Small intestine (tissue), 7 donors: ENCODE results near the gene ZNF644. TPM values are rescaled to one million over a fixed set of nuclear protein-coding genes. Genes with fewer than 3 reads are reported as not detected.
A peak's percentile ranks its signal among the peaks of the same experiment; 100 is the strongest.
"Not testable (repeated sequence)": the region's sequence is repeated elsewhere in the genome, so short reads cannot be mapped to it uniquely, and the experiment has no call there.

ENCODE experiments used
- DNase-seq, 2 donors: peaks; one replicate each; pipeline versions ENCODE4 v3.0.0 to v3.0.0-alpha.2; 2013
- FAIRE-seq: peaks from 2 replicates; lab custom pipeline; 2012; peaks lifted over from hg19 to GRCh38; lab: Jason Lieb, UNC
- H3K27ac ChIP-seq, 3 donors: one replicate each; pipeline ENCODE4 v1.5.1; 2013; ENCODE audit warnings: low read length in 2 of 3, mild to moderate bottlenecking in 2 of 3, control low read depth in 1 of 3, inconsistent platforms in 1 of 3, low read depth in 1 of 3, moderate library complexity in 1 of 3
- H3K27me3 ChIP-seq, 3 donors: one replicate each; pipeline ENCODE4 v1.6.1; 2013; ENCODE audit warnings: low read length in 3 of 3, inconsistent platforms in 1 of 3; ENCODE audit not compliant: control insufficient read depth in 3 of 3, insufficient read depth in 3 of 3
- H3K36me3 ChIP-seq, 3 donors: one replicate each; pipeline ENCODE4 v1.6.1; 2013; ENCODE audit warnings: low read length in 3 of 3, inconsistent platforms in 1 of 3, low read depth in 1 of 3, mild to moderate bottlenecking in 1 of 3, moderate library complexity in 1 of 3; ENCODE audit not compliant: control insufficient read depth in 3 of 3, insufficient read depth in 2 of 3
- H3K4me1 ChIP-seq, 3 donors: one replicate each; pipeline ENCODE4 v1.6.1; 2013; ENCODE audit warnings: low read length in 2 of 3, inconsistent platforms in 1 of 3, low read depth in 1 of 3, mild to moderate bottlenecking in 1 of 3, moderate library complexity in 1 of 3; ENCODE audit not compliant: control insufficient read depth in 3 of 3, insufficient read depth in 2 of 3
- H3K4me3 ChIP-seq, 3 donors: one replicate each; pipeline ENCODE4 v1.5.1; 2013; ENCODE audit warnings: low read length in 3 of 3, control low read depth in 1 of 3, inconsistent platforms in 1 of 3, low read depth in 1 of 3, mild to moderate bottlenecking in 1 of 3, moderate library complexity in 1 of 3
- H3K9me3 ChIP-seq, 2 donors: one replicate each; pipeline ENCODE4 v1.6.1; 2013; ENCODE audit warnings: low read depth in 1 of 2, low read length in 1 of 2; ENCODE audit not compliant: control insufficient read depth in 2 of 2, insufficient read depth in 1 of 2
- WGBS, 3 donors: extraction: QIAGEN DNeasy Blood & Tissue Kit; methylation state at CpG; one replicate each; pipeline ENCODE4 v1.1.7; 2013; 5-methylcytosine and 5-hydroxymethylcytosine counted together
- polyA plus RNA-seq, 4 donors: library from polyadenylated mRNA; stranded (reverse) in 3 of 4; unstranded in 1 of 4; fragments of 200-250 nt in 3 of 4; fragments of 120-200 nt in 1 of 4; gene quantifications; one replicate each; pipeline versions ENCODE4 v1.2.1 to v1.2.3, GENCODE V29; 2013
- donor health status: healthy with polysubstance abuse.
- donor health status: control.
- donor health status: control.
- donor health status: Bipolar disorder and iron deficiency.
- donor health status: healthy.

The ZNF644 gene
- polyA plus RNA-seq, 4 donors: 14.1 to 39.3 (median 17.0) TPM

DNA sequence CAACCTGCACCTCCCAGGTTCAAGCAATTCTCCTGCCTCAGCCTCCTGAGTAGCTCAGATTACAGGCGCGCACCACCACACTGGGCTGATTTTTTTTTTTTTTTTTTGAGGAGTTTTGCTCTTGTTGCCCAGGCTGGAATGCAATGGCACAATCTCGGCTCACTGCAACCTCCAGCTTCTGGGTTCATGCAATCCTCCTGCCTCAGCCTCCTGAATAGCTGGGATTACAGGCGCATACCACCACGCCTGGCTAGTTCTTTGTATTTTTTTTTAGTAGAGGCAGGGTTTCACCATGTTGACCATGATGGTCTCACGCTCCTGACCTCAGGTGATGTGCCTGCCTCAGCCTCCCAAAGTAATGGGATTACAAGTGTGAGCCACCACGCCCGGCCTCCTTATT is 93.6 kb downstream of the ZNF644 start:
- WGBS, 3 donors: 99 to 100% (median 99%) methylated on average over 8 of the region's 8 CpGs
- FAIRE-seq, DNase-seq, H3K9me3 ChIP-seq, H3K27ac ChIP-seq, H3K36me3 ChIP-seq, H3K4me1 ChIP-seq, H3K27me3 ChIP-seq, H3K4me3 ChIP-seq: not testable (repeated sequence)

DNA sequence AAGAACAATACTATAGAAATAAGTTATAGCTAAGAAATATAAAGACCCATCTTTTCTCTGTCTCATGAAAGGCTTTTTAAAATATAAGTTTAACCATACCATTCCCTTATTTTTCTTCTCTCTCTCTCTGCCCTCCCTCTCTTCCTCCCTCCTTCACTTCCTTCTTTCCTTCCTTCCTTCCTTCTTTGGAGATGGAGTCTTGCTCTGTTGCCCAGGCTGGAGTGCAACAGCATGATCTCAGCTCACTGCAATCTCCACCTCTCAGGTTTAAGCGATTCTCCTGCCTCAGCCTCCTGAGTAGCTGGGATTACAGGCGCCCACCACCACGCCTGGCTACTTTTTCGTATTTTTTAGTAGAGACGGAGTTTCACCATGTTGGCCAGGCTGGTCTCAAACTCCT is 94.2 kb downstream of the ZNF644 start:
- not testable (repeated sequence) for H3K36me3 ChIP-seq, FAIRE-seq, H3K27ac ChIP-seq, H3K4me1 ChIP-seq, DNase-seq, H3K27me3 ChIP-seq, H3K9me3 ChIP-seq, H3K4me3 ChIP-seq
- WGBS, 3 donors: 96 to 97% (median 97%) methylated on average over 5 of the region's 5 CpGs

DNA sequence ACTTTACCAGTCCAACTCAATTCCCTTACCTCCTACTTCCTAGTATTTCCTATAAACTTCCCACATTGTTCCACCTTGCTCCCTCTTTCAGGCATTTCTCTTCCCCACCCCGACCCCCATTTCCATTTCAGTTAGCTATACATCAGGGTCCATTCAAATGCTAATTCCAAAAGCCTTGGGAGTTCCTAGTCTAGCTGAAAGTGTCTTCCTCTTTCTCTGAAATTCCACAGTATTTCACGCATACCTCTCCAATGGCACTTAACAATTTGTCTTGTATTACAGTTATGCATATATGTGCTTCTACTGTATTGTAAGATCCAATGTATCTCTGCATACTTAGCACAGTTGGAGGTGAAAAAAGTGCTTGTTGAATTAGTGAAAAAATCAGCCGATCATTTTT is 94.9 kb downstream of the ZNF644 start:
- DNase-seq (no peak), FAIRE-seq (no peak)
- Histone ChIP-seq H3K4me3 (no peak overlapping the region), H3K4me1 (peaks cover 0 to 5% (median 0%) of the 10 kb centered on the region in 3 donors), H3K36me3 (no peaks in the 10 kb centered on the region), H3K9me3 (no peaks in the 10 kb centered on the region), H3K27me3 (no peaks in the 10 kb centered on the region), H3K27ac (no peak overlapping the region)
- 79 to 92% (median 79%) methylated on average over 3 of the region's 3 CpGs for WGBS, 3 donors

DNA sequence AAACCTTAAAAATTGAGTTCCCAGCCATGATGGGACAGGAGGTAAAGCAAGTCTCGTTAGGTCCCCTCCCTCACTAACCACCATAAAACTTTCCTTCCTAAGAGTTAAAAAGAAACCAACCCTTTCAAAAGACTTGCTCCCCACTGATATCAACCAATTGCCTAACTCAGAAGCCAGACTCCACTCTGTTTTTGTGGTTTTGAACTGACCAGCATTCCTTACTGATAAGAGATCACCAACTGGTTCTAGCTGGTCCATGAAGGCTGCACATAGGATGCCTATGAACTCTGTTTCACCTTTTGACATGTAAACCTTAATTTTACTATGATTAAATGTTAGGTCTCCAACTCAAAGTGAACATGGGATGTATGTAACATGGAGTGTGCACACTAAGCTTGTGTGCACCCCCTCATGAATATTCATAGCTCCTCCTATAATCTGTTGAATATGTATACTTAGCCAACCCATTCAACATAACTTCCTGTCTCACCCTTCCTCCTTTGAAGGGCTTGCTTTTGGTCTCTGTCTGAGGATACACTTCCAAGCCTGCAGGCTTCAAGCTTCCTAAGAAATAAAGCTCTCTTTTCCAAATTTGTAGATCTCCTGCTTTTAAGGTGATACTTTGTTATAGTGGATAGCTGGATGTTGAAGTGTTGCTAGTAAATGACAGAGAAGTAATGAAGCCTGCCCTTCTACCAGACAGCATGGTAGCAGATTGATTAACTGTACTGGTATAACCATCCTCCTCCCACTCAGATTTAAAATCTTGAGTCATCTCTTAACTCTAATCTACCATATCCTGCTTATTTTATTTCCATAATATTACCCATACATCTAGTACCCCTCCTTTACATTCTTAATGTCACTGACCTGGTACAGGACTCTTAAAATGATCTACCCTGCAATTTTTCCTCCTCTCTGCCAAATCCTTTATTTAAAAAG is 95.6 kb downstream of the ZNF644 start:
- H3K27ac ChIP-seq: peak overlapping the region in 1 of 3 donors; percentile 32
- H3K4me1 ChIP-seq: peaks cover 0 to 5% (median 0%) of the 10 kb centered on the region in 3 donors
- no peaks in the 10 kb centered on the region for H3K9me3 ChIP-seq
- DNase-seq (no peak), FAIRE-seq (no peak)
- 64 to 76% (median 71%) methylated on average over 1 of the region's 1 CpG for WGBS, 3 donors
- H3K27me3 ChIP-seq: no peaks in the 10 kb centered on the region
- H3K36me3 ChIP-seq: no peaks in the 10 kb centered on the region
- H3K4me3 ChIP-seq: no peak overlapping the region

DNA sequence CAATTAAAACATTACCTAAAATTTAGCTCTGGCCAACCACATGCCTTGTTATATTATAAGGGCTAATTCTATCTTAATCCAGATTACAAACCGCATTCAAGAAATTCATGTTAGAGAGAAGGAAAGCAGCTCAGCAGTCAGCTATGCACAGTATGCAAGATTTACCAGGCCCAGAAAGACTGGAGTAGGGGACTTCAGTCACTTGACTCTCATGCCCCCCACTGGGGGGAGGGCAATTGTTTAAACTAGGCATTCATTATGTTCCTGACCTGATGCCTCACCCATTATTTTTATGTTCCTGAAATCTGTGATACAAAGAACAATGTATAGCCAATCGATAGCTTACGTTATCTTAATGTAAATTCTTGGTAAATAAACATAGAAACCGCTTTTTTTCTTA is 96.9 kb downstream of the ZNF644 start:
- 93 to 94% (median 94%) methylated on average over 4 of the region's 4 CpGs for WGBS, 3 donors
- DNase-seq: no peak
- H3K27me3 ChIP-seq: no peaks in the 10 kb centered on the region
- H3K27ac ChIP-seq: no peak overlapping the region
- H3K4me3 ChIP-seq: no peak overlapping the region
- H3K36me3 ChIP-seq: no peaks in the 10 kb centered on the region
- H3K9me3 ChIP-seq: no peaks in the 10 kb centered on the region
- peaks cover 0 to 5% (median 0%) of the 10 kb centered on the region in 3 donors for H3K4me1 ChIP-seq
- no peak for FAIRE-seq

DNA sequence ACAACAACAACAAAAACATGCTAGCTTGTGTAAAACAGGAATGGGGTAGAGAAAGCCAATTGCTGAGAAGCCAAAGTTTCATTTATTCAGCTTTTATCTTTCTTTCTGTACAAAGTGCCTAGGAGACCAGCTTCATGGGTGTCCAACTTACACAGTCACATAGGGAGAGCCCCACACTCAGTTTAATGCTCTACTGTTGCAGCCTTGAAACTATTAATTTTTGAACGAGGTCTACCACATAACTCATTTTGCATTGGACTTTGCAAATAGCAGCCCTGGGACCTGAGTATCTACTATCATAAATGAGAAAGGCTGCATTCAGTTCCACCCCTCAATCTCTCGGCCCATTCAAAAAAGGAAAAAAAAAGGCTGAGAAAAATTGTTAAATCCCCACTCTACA is 98.8 kb downstream of the ZNF644 start:
- Histone ChIP-seq H3K36me3 (no peaks in the 10 kb centered on the region), H3K4me3 (no peak overlapping the region), H3K27me3 (no peaks in the 10 kb centered on the region), H3K4me1 (peaks cover 0 to 5% (median 0%) of the 10 kb centered on the region in 3 donors), H3K27ac (no peak overlapping the region), H3K9me3 (no peaks in the 10 kb centered on the region)
- WGBS, 3 donors: 69 to 82% (median 70%) methylated on average over 2 of the region's 2 CpGs
- no peak for FAIRE-seq
- DNase-seq: no peak

DNA sequence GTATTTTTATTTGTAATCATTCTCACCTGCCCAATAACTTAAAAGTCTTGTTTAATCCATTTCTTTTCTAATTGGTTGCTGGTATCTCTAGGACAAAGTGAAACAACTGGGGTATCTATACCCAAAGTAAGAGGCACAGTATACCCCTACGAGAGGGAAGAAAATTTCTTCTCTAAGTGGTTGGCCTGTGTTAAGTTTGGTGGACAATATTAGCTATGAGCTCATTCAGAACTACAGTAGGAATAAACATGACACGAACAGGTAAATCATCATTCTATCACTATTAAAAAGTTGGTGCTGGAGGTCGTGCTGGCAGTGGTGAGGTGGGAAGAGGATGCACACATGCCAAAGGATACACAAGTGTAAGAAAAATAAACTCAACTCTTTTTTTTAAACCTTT is 99.6 kb downstream of the ZNF644 start:
- Histone ChIP-seq H3K4me1 (peaks cover 0 to 5% (median 0%) of the 10 kb centered on the region in 3 donors), H3K4me3 (no peak overlapping the region), H3K27me3 (no peaks in the 10 kb centered on the region), H3K9me3 (no peaks in the 10 kb centered on the region), H3K36me3 (peaks cover 0 to 2% (median 2%) of the 10 kb centered on the region in 3 donors), H3K27ac (no peak overlapping the region)
- DNase-seq (no peak), FAIRE-seq (no peak)
- WGBS, 3 donors: 84 to 96% (median 89%) methylated on average over 3 of the region's 3 CpGs

DNA sequence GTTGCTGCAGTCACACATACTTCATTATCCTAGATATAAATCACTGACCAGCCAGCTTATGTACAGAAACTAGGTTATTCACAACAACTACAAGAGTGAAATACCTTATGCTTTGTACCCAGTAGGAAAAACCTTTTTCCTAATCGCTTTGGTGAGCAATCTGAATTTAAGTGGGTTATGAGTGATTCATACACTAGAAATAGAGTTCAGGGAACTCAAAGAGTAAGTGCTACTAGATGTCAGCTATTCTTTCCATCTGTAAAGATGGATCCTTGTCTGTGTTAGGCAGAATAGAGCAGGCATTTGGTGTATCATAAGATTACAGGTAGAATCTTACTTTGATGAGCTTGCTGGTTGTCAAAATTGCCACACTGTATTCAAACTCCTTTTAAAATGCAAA is 101.9 kb downstream of the ZNF644 start:
- no peak overlapping the region for H3K27ac ChIP-seq
- DNase-seq (no peak), FAIRE-seq (no peak)
- H3K27me3 ChIP-seq: no peaks in the 10 kb centered on the region
- no peaks in the 10 kb centered on the region for H3K9me3 ChIP-seq
- H3K4me3 ChIP-seq: no peak overlapping the region
- H3K36me3 ChIP-seq: peaks cover 0 to 3% (median 2%) of the 10 kb centered on the region in 3 donors
- peaks cover 0 to 3% (median 0%) of the 10 kb centered on the region in 3 donors for H3K4me1 ChIP-seq
- WGBS, 3 donors: 88 to 93% (median 91%) methylated on average over 1 of the region's 1 CpG
